Activated naive CD4-positive, alpha-beta T cell treated with anti-CD3 and anti-CD28 coated beads for 36 hours (primary cell): Measurements from ENCODE around the gene OVAAL. TPM values are rescaled to one million over a fixed set of nuclear protein-coding genes. Genes with fewer than 3 reads are reported as not detected.

ENCODE experiments used
- CTCF ChIA-PET: fragments of 350-600 bp; sonication (Branson Sonifier 250); formaldehyde crosslinking; loops from one replicate; lab custom pipeline; 2021; ENCODE audit warnings: antibody characterized with exemption; lab: Charles Lee
- DNase-seq: peaks from one replicate; pipeline ENCODE4 v3.0.0-alpha.2; 2020
- H3K27ac Mint-ChIP-seq: one replicate; pipeline ENCODE4 v1.8.0; 2021; ENCODE audit warnings: mild to moderate bottlenecking, mixed read lengths
- H3K27me3 Mint-ChIP-seq: one replicate; pipeline ENCODE4 v1.8.0; 2021; ENCODE audit warnings: low read depth, mixed read lengths
- H3K36me3 Mint-ChIP-seq: one replicate; pipeline ENCODE4 v1.8.0; 2021; ENCODE audit warnings: low read depth, mixed read lengths
- H3K4me1 Mint-ChIP-seq: one replicate; pipeline ENCODE4 v1.8.0; 2021; ENCODE audit warnings: low read depth, mixed read lengths
- H3K4me3 Mint-ChIP-seq: one replicate; pipeline ENCODE4 v1.8.0; 2021; ENCODE audit warnings: mild to moderate bottlenecking, moderate library complexity, mixed read lengths
- H3K9me3 Mint-ChIP-seq: one replicate; pipeline ENCODE4 v1.8.0; 2021; ENCODE audit warnings: mixed read lengths
- intact Hi-C: fragments of 100-400 bp; cut with micrococcal nuclease; formaldehyde crosslinking; loops from one replicate; pipeline ENCODE4 v1.15.1; 2023
- total RNA-seq, 2 experiments: library from RNA; stranded (reverse); gene quantifications; one replicate each; pipeline ENCODE4 v1.2.3, GENCODE V29; 2021

Gene OVAAL
- not detected for total RNA-seq

- CTCF ChIA-PET, result no interaction called here
- Mint-ChIP-seq H3K4me1 (no peaks in the 10 kb centered on the region), H3K27me3 (peaks cover 3% of the 10 kb centered on the region), H3K9me3 (no peaks in the 10 kb centered on the region), H3K27ac (no peak within 1 kb of the TSS), H3K36me3 (no peaks in the 10 kb centered on the region), H3K4me3 (no peak within 1 kb of the TSS)
- intact Hi-C loops, result no loop called here
- DNase-seq, result no peak
Measured at GRCh38 chr1:180558664-180559063, at the start of gene OVAAL. Gene OVAAL (plus strand): TSS chr1:180558964.

- H3K9me3 Mint-ChIP-seq, result no peaks in the 10 kb centered on the region
- peaks cover 6% of the 10 kb centered on the region for H3K4me1 Mint-ChIP-seq
- intact Hi-C loops, result no loop called here
- no peak overlapping the region for H3K27ac Mint-ChIP-seq
- CTCF ChIA-PET, result no interaction called here
- no peaks in the 10 kb centered on the region for H3K27me3 Mint-ChIP-seq
- H3K4me3 Mint-ChIP-seq, result no peak overlapping the region
- no peaks in the 10 kb centered on the region for H3K36me3 Mint-ChIP-seq
- no peak for DNase-seq
Measured at GRCh38 chr1:180510882-180511281, 47.9 kb upstream of the OVAAL start.

- no peak overlapping the region for H3K4me3 Mint-ChIP-seq
Measured at GRCh38 chr1:180513531-180513930, 45.2 kb upstream of the OVAAL start.

GRCh38 chr1:180515364-180515763 lies 43.4 kb upstream of the OVAAL start:
- CTCF ChIA-PET, result interaction anchor here (0.6 to 9.1 kb wide), 30 partner anchors 10 to 915 kb away, joined by 3 to 105 read pairs (median 4); no protein-coding TSS in a partner anchor

More at GRCh38 chr1:180513531-180513930, 45.2 kb upstream of the OVAAL start:
- DNase-seq, result no peak
- H3K36me3 Mint-ChIP-seq, result no peaks in the 10 kb centered on the region
- no peaks in the 10 kb centered on the region for H3K9me3 Mint-ChIP-seq
- CTCF ChIA-PET, result interaction anchor here (0.5 to 9.1 kb wide), 3 partner anchors 260 to 537 kb away, joined by 3 to 105 read pairs (median 3); no protein-coding TSS in a partner anchor
- no peak overlapping the region for H3K27ac Mint-ChIP-seq
- H3K27me3 Mint-ChIP-seq, result no peaks in the 10 kb centered on the region
- peaks cover 3% of the 10 kb centered on the region for H3K4me1 Mint-ChIP-seq
- intact Hi-C loops, result no loop called here

GRCh38 chr1:180515857-180516388 lies 42.8 kb upstream of the OVAAL start:
- H3K4me3 Mint-ChIP-seq, result no peak overlapping the region
- no peaks in the 10 kb centered on the region for H3K9me3 Mint-ChIP-seq
- H3K4me1 Mint-ChIP-seq, result peaks cover 3% of the 10 kb centered on the region
- peaks cover 3% of the 10 kb centered on the region for H3K27me3 Mint-ChIP-seq
- no peak overlapping the region for H3K27ac Mint-ChIP-seq
- intact Hi-C loops, result loop anchor here (1.0 to 5.0 kb wide), 5 partner anchors 17 to 650 kb away; no protein-coding TSS in a partner anchor
- H3K36me3 Mint-ChIP-seq, result no peaks in the 10 kb centered on the region
- peak; percentile 76 for DNase-seq
- CTCF ChIA-PET, result interaction anchor here (0.6 to 9.1 kb wide), 27 partner anchors 10 to 914 kb away, joined by 3 to 105 read pairs (median 4); no protein-coding TSS in a partner anchor

More at GRCh38 chr1:180515364-180515763, 43.4 kb upstream of the OVAAL start:
- no peak overlapping the region for H3K27ac Mint-ChIP-seq
- no peak for DNase-seq
- H3K27me3 Mint-ChIP-seq, result peaks cover 3% of the 10 kb centered on the region
- no peak overlapping the region for H3K4me3 Mint-ChIP-seq
- peaks cover 3% of the 10 kb centered on the region for H3K4me1 Mint-ChIP-seq
- intact Hi-C loops, result loop anchor here (1.0 to 5.0 kb wide), 3 partner anchors 345 to 651 kb away; no protein-coding TSS in a partner anchor
- no peaks in the 10 kb centered on the region for H3K36me3 Mint-ChIP-seq
- H3K9me3 Mint-ChIP-seq, result no peaks in the 10 kb centered on the region

GRCh38 chr1:180519846-180520245 lies 38.9 kb upstream of the OVAAL start:
- H3K4me3 Mint-ChIP-seq, result no peak overlapping the region
- peaks cover 5% of the 10 kb centered on the region for H3K4me1 Mint-ChIP-seq
- no peak overlapping the region for H3K27ac Mint-ChIP-seq
- H3K27me3 Mint-ChIP-seq, result peaks cover 3% of the 10 kb centered on the region
- intact Hi-C loops, result loop anchor here (5.0 kb wide), 1 partner anchor 362 kb away; no protein-coding TSS in a partner anchor
- DNase-seq, result no peak
- no peaks in the 10 kb centered on the region for H3K9me3 Mint-ChIP-seq
- CTCF ChIA-PET, result interaction anchor here (0.5 to 9.1 kb wide), 2 partner anchors 13 to 343 kb away, joined by 3 to 105 read pairs; no protein-coding TSS in a partner anchor
- H3K36me3 Mint-ChIP-seq, result no peaks in the 10 kb centered on the region

GRCh38 chr1:180521474-180522212 lies 37.1 kb upstream of the OVAAL start:
- intact Hi-C loops, result no loop called here
- Mint-ChIP-seq H3K4me3 (no peak overlapping the region), H3K4me1 (peaks cover 2% of the 10 kb centered on the region), H3K27me3 (peaks cover 3% of the 10 kb centered on the region), H3K36me3 (no peaks in the 10 kb centered on the region), H3K9me3 (no peaks in the 10 kb centered on the region), H3K27ac (no peak overlapping the region)
- CTCF ChIA-PET, result no interaction called here
- DNase-seq, result no peak

- peaks cover 3% of the 10 kb centered on the region for H3K27me3 Mint-ChIP-seq
- intact Hi-C loops, result no loop called here
Measured at GRCh38 chr1:180522213-180522515, 36.6 kb upstream of the OVAAL start.

GRCh38 chr1:180524160-180524914 lies 34.4 kb upstream of the OVAAL start:
- CTCF ChIA-PET, result interaction anchor here (0.6 to 0.9 kb wide), 2 partner anchors 338 to 457 kb away, joined by 3 read pairs; no protein-coding TSS in a partner anchor

More at GRCh38 chr1:180522213-180522515, 36.6 kb upstream of the OVAAL start:
- CTCF ChIA-PET, result no interaction called here
- Mint-ChIP-seq H3K36me3 (no peaks in the 10 kb centered on the region), H3K4me1 (peaks cover 2% of the 10 kb centered on the region), H3K27ac (no peak overlapping the region), H3K9me3 (no peaks in the 10 kb centered on the region), H3K4me3 (no peak overlapping the region)
- DNase-seq, result no peak

GRCh38 chr1:180524915-180525714 lies 33.6 kb upstream of the OVAAL start:
- Mint-ChIP-seq H3K27ac (no peak overlapping the region), H3K36me3 (no peaks in the 10 kb centered on the region), H3K4me3 (no peak overlapping the region), H3K9me3 (no peaks in the 10 kb centered on the region), H3K4me1 (peaks cover 2% of the 10 kb centered on the region), H3K27me3 (no peaks in the 10 kb centered on the region)
- DNase-seq, result no peak
- CTCF ChIA-PET, result interaction anchor here (0.6 to 1.8 kb wide), 4 partner anchors 9 to 456 kb away, joined by 3 to 8 read pairs (median 4); no protein-coding TSS in a partner anchor
- intact Hi-C loops, result no loop called here

More at GRCh38 chr1:180524160-180524914, 34.4 kb upstream of the OVAAL start:
- Mint-ChIP-seq H3K36me3 (no peaks in the 10 kb centered on the region), H3K27me3 (peaks cover 3% of the 10 kb centered on the region), H3K27ac (no peak overlapping the region), H3K9me3 (no peaks in the 10 kb centered on the region), H3K4me3 (no peak overlapping the region), H3K4me1 (peaks cover 2% of the 10 kb centered on the region)
- no peak for DNase-seq
- intact Hi-C loops, result no loop called here

- Mint-ChIP-seq H3K36me3 (no peaks in the 10 kb centered on the region), H3K4me1 (peaks cover 2% of the 10 kb centered on the region), H3K4me3 (no peak overlapping the region), H3K27ac (no peak overlapping the region), H3K9me3 (no peaks in the 10 kb centered on the region), H3K27me3 (no peaks in the 10 kb centered on the region)
- intact Hi-C loops, result no loop called here
- no peak for DNase-seq
- CTCF ChIA-PET, result interaction anchor here (1.5 to 1.8 kb wide), 2 partner anchors 10 to 337 kb away, joined by 6 to 8 read pairs; no protein-coding TSS in a partner anchor
Measured at GRCh38 chr1:180525715-180526039, 33.1 kb upstream of the OVAAL start.
